Kasumi-1 (cell line): ENCODE results near the gene WDR59.
"Not testable (repeated sequence)": the region's sequence is repeated elsewhere in the genome, so short reads cannot be mapped to it uniquely, and the experiment has no call there.

Source experiments
- DNase-seq, 2 experiments: peaks; one replicate each; lab custom pipeline; 2025; lab: John Stamatoyannopoulos, UW

The WDR59 gene

DNA sequence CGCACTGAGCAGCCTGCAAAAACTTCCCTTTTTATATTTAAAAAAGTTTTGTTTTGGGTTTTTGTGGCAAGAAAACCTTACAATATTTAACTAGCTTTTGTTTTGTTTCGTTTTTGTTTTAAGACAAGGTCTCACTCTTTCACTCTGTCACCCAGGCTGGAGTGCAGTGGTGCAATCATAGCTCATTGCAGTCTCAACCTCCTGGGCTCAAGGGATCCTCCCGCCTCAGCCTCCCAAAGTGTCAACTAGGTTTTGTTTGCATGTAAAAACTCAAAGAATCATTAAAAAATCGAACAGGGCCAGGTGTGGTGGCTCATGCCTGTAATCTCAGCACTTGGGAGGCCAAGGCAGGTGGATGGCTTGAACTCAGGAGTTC lies 132.4 kb downstream of the WDR59 start:
- DNase-seq, result no peak

DNA sequence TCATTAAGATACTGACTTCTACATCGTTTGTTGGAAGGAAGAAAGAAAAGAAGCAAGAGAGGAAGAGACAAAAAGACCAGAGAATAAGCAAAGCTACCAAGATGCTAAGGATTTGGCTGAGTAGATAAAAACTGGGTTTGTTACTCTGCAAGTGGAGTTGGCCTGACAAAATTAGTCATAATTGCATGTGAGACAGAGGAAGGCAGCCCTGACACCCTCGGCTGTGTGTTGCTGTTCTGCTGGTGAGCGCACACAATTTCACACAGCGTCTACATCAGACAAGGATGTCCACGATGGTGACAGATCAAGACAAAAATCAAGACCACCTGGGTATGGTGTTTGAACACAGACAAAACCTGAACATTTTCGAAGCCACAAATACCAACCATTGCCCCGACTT lies 134.9 kb downstream of the WDR59 start:
- DNase-seq, result no peak

DNA sequence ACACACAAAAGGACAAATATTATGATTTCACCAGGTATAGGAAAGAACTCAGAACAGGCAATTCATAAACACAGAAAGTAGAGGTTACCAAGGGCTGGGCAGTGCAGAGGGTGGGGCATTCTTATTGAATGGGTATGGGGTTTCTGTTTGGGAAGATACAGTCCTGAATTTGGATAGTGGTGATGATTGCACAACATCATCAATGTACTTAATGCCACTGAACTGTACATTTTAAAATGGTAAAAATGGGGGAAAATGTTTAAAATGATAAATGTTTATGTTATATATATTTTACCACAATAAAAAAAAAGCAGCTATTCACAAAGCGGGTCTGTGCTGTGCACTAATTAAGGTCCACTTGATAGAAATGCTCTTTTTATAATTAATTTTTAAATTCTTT lies 137.7 kb downstream of the WDR59 start:
- DNase-seq, result no peak

DNA sequence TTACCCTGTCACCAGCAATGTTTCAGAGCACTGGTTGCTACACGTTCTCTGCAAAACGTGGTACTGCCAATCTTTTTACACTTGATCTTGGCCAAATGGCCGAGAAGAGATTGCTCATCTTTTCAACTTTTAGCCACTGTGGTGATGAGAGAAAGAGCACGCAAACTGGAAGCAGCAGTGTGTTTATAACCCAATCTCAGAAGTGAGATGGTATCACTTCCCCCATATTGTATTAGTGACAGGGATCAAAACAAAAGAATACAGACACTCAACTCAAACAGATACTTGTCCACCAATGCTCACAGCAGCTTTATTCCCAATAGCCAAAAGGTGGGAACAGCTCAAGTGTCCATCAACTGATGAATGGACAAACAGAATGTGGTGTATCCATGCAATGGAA lies 138.2 kb downstream of the WDR59 start:
- DNase-seq, result no peak

DNA sequence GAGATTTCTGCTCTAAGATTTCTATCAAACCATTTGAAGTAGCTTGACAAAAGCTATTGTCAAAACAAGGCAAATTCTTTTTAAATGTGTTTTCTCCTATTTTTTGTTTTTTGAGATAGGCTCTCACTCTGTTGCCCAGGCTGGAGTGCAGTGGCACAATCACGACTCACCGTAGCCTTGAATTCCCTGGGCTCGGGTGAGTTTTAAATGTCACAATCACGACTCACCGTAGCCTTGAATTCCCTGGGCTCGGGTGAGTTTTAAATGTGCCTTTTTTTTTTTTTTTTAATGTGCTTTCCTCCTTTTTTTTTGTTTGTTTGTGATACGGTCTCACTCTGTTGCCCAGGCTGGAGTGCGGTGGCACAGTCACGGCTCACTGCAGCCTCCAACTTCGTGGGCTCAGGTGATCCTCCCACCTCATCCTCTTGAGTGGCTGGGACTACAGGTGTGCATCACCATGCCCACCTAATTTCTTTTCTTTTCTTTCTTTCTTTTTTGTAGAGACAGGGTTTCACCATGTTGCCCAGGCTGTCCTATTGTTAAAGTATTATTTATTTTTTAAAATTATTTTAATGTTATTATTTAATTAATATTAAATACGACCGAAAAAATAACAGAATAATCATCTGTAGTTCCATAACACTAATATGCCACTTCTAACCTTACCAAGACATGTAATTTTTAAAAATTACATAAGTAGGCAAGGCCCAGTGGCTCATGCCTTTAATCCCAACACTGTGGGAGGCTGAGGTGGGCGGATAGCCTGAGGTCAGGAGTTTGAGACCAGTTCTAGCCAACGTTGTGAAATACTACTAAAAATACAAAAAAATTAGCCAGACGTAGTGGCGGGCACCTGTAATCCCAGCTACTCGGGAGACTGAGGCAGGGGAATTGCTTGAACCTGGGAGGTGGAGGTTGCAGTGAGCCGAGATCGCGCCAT lies 140.6 kb downstream of the WDR59 start:
- no peak for DNase-seq

DNA sequence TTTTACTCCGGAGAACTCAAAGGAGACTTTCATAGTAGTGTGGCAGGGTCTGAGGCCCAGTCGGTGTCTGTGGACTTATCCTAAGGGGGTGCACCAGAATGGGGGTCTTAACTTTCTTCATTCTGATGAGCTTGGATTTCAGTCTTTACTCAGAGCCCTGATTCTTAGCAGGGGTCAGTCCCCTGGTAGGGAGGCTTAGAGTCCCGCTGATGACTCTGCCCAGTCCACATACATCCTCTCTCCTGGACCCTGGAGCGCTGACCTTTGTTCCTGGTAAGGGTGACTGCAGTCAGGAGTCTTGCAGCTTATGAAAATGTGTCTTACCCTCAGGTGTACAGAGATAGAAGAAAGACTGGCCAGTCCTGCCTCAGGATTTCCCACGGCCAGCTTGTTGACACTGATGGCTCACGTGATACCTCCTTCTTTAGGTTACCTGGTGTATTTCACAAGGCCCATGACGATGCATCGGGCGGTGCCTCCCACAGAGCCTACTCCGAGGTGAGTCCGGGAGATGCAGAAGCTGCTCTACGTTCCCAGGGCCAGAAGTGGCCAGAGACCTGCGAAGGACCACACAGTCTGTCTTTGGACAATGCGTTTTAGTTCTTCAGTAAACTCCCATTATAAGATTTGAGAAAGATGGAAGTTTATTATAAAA lies 141.4 kb downstream of the WDR59 start:
- DNase-seq, result not testable (repeated sequence)

DNA sequence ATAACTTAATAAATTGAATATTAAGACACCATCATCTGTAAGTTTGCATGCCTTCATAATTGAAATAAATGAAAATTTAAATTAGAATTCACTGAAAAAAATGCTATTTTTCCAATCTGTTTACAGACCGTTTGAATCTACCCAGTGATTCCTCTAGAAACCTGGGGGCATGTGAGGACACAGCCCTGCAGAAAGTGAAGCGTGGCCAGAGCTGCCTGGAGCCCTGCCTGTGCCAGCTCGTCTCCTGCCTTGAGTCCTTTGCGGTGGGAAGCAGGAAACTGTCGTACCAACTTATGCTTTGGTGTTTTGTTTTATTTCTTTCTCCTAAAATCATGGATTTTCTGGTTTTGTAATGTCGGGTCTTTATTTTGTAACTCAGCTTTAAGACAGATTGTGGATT lies 142.5 kb downstream of the WDR59 start:
- no peak for DNase-seq

DNA sequence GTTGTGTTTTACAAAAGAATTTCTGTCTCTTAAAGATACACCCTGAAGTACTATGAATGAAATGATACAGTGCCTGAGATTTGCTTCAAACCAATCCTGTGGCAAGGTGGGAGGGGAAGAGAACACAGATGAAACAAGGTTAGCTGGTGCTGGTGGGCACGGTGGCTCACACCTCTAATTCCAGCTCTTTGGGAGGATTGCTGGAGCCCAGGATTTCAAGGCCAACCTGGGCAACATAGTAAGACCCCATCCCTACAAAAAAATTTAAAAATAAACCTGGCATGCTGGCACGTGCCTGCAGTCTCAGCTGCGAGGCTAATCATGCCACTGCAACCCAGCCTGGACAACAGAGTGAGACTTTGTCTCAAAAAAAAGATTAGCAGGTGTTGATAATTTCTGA lies 143.0 kb downstream of the WDR59 start:
- DNase-seq, result no peak

DNA sequence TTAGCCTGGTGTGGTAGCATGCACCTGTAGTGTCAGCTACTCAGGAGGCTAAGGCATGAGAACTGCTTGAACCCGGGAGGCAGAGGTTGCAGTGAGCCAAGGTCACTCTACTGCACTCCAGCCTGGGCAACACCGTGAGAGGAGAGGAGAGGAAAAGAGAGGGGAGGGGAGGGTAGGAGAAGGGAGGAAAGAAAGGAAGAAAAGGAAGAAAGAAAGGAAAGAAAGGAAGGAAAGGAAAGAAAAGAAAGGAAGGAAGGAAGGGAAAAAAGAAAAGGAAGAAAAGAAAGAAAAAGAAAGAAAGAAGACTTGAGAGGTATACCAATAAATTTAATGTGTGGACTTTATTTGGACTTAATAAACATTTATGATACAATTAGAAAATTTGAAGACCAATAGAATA lies 143.5 kb downstream of the WDR59 start:
- no peak for DNase-seq

DNA sequence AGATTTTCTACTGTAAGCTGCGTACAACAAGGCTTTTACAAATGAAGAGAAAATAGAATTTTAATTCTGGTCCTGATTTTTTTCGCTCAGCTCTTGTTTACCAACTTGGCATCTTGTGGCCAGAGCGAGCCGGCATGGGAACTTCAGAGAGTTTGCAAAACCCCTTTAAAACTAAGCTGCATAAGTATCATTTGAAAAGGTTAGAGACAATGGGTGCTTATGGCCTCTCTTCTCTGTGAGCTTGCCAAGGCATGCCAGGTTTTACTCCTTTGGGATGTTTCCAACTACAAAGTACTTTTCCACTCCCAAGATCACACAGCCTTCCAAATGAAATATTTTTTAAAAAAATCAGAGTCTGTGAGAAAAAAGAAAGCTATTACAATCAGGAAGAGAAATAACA lies 147.9 kb downstream of the WDR59 start:
- DNase-seq, result no peak

DNA sequence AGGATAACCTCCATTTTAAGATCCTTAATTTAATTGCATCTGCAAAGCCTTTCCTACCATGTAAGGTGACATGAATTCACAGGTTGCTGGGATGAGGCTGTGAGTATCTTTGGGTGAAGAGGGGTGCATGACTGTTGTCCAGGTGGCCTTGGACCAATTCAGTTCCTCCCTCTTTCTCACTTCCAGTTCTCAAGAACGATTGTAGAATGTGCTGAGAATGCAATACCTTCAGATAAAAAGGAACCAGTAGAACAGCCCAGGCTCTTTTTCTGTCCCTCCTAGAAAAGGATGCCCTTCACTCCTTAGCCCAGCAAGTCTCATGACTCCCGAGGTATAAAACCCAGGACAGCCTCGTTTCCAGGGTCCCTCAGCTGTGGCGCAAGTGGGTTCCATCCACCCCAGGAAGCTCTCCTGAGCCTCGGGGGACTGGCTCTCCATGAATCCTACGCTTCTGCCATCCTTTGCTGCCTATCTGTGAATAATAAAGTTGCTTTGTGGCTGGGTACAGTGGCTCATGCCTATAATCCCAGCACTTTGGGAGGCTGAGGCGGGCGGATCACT lies 148.7 kb downstream of the WDR59 start:
- DNase-seq, result no peak

DNA sequence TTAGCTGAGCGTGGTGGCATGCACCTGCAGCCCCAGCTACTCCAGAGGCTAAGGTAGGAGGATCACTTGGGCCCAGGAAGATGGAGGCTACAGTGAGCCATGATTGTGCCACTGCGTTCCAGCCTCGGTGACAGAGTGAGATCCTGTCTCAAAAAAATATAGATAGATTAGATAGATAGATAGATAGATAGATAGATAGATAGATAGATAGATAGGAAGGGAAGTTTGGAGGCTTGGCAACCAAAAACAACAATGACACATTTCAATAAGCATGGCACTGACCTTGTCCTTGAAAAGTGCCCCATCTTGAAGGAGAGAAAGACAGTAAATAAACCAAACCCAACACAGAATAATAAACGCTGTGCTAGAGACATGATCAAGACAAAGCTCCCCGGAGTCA lies 152.7 kb downstream of the WDR59 start:
- DNase-seq, result no peak

DNA sequence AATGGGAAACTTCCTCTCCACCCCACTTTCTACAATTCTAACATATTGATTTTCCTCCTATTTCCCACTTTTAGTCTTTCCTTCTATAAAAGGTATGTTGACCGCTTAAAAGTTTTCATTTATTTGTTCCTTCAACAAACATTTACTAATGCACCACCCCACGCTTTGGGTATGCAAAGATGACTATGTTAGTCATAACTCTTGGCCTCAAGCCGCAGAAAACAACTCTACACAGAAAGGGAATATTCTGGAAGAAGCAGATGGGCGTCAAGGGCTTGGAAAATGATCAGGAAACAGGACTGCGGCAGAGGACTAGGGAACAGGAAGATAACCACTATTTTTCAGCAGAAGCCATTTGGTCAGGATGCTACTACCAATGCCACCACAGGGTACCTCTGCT lies 153.5 kb downstream of the WDR59 start:
- no peak for DNase-seq

DNA sequence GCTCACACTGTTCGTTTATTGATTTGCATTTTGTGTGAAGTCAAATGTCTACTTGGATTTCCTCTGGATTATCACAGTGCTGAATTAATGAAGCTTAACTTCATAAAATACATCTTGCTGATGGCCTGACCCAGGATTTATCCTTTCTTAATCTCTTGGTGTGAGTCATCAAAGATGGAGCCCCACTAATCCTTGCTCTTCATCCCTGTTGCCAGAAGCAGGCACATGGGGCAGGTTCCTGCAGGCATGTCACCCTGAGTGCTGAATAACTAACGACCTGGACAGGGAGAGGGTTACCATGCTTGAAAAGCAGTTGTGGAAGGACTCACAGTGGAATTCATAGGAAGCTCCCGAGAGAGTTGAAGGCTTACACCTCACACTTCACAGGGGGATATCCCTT lies 154.3 kb downstream of the WDR59 start:
- DNase-seq, result no peak

DNA sequence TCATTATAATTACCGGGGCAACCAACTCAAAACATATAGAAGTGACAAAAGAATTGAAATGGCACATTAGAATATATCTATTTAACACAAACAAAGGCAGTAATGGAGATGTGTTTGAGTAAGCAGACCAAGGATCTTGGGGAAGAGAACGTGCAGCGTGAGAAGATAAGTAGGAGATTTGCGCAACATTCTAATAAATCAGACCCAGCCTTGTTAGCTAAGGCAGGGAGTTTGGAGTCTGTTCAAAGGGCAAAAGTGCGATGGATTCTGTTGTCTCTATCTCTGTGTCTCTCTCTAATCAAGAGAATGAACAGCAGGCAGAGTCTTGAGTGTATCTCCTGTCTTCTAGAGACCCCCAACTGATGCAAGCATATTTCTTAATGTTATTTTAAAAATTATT lies 155.3 kb downstream of the WDR59 start:
- DNase-seq, result no peak

DNA sequence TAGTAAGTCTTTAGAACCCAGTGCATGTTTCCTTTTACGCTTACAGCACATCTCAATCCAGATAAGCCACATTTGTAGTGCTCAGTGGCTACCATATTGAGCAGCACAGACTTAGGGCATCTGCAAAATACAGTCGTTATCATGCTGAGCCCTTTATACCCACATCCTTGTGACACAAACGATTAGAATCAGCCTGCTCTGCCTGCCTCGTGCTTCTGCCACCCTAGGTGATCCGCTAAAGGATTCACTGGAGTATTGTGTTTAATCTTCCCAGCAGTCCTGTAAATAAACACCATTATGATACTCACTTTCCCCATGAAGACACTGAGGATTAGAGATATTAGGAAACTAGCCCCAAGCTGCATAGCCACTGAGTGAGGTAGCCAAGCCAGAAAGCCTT lies 159.0 kb downstream of the WDR59 start:
- DNase-seq, result no peak

DNA sequence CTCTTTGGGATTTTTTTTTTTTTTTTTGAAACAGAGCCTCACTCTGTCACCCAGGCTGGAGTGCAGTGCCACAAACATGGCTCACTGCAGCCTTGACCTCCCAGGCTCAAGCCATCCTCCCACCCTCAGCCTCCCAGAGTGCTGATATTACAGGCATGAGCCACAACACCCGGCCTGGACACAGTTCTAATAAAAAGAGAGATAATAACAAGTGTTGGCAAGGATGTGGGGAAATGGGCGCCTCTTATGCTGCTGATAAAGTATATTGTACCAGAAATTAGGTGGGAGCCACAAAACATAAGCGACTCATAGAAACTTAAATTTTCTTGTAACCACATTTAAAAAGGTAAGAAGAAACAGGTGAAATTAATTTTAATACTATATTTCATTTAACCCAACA lies 159.9 kb downstream of the WDR59 start:
- no peak for DNase-seq
